K562 (cell line): ENCODE results near the gene TSKS. TPM values are rescaled to one million over a fixed set of nuclear protein-coding genes. Genes with fewer than 3 reads are reported as not detected.
A peak's percentile ranks its signal among the peaks of the same experiment; 100 is the strongest.

Experiments used
- ARID2 ChIP-seq: fragments of 450-650 bp; IDR thresholded peaks from 2 replicates; pipeline ENCODE4 v1.6.1; 2017; ENCODE audit warnings: antibody characterized with exemption, mild to moderate bottlenecking
- ARID3B ChIP-seq: fragments of 250-450 bp; sonication (Bioruptor Pico); IDR thresholded peaks from 2 replicates; pipeline ENCODE4 v1.4.0; 2020; ENCODE audit warnings: borderline replicate concordance
- DACH1 ChIP-seq: fragments of 450-650 bp; IDR thresholded peaks from 2 replicates; pipeline ENCODE4 v1.6.1; 2018; ENCODE audit not compliant: partially characterized antibody
- MBD1 ChIP-seq: fragments of 250-450 bp; sonication (Bioruptor Pico); IDR thresholded peaks from 2 replicates; pipeline ENCODE4 v1.8.0; 2022; ENCODE audit warnings: inconsistent platforms
- NFRKB ChIP-seq: fragments of 450-650 bp; IDR thresholded peaks from 2 replicates; pipeline ENCODE4 v1.6.1; 2016; ENCODE audit warnings: low read depth
- NR1H2 ChIP-seq: sonication (generic); formaldehyde crosslinking; IDR thresholded peaks from 2 replicates; pipeline ENCODE4 v1.4.0; 2020; ENCODE audit warnings: mild to moderate bottlenecking, missing genetic modification reagents
- PML ChIP-seq: IDR thresholded peaks from 2 replicates; pipeline ENCODE4 v1.6.1; 2012; ENCODE audit warnings: low read length, inconsistent platforms
- SLC30A9 ChIP-seq: fragments of 250-450 bp; sonication (Bioruptor Pico); IDR thresholded peaks from 2 replicates; pipeline ENCODE4 v1.8.0; 2022; ENCODE audit warnings: mild to moderate bottlenecking, moderate library complexity
- SMARCE1 ChIP-seq: fragments of 450-650 bp; IDR thresholded peaks from 2 replicates; pipeline ENCODE4 v1.7.1; 2016; ENCODE audit warnings: mild to moderate bottlenecking
- SPI1 ChIP-seq: IDR thresholded peaks from 2 replicates; pipeline ENCODE4 v1.6.1; 2011; ENCODE audit warnings: low read depth, low read length, control low read depth, borderline replicate concordance
- TBP ChIP-seq: optimal IDR thresholded peaks from 2 replicates; pipeline ENCODE3; 2011; ENCODE audit warnings: low read depth, low read length, improper control_type of control experiment
- THRB ChIP-seq: fragments of 450-650 bp; formaldehyde crosslinking; conservative IDR thresholded peaks from 2 replicates; pipeline ENCODE4 v1.4.0; 2022; ENCODE audit warnings: mild to moderate bottlenecking, missing genetic modification characterization
- USF1 ChIP-seq: sonication (generic); formaldehyde crosslinking; IDR thresholded peaks from 2 replicates; pipeline ENCODE4 v1.9.0; 2022; ENCODE audit warnings: mild to moderate bottlenecking, missing genetic modification reagents
- XRCC5 ChIP-seq: fragments of 200-400 bp; formaldehyde crosslinking; IDR thresholded peaks from 2 replicates; pipeline ENCODE4 v1.6.1; 2017; ENCODE audit warnings: low read depth, mild to moderate bottlenecking, low read length
- ZEB2 ChIP-seq: fragments of 450-650 bp; IDR thresholded peaks from 2 replicates; pipeline ENCODE4 v1.6.1; 2016
- ZNF263 ChIP-seq: sonication (generic); formaldehyde crosslinking; IDR thresholded peaks from 2 replicates; pipeline ENCODE4 v1.8.0; 2022; ENCODE audit warnings: mild to moderate bottlenecking, missing genetic modification reagents, borderline replicate concordance
- ZNF584 ChIP-seq: fragments of 200-800 bp; sonication (Bioruptor generic); IDR thresholded peaks from 2 replicates; pipeline ENCODE4 v1.6.1; 2016; ENCODE audit warnings: low read depth, mild to moderate bottlenecking, missing genetic modification characterization, missing compliant biosample characterization
- ZNF592 ChIP-seq: fragments of 450-650 bp; IDR thresholded peaks from 2 replicates; pipeline ENCODE4 v1.6.1; 2017; ENCODE audit warnings: antibody characterized with exemption, mild to moderate bottlenecking
- ZNF696 ChIP-seq: fragments of 250-450 bp; sonication (Bioruptor Pico); conservative IDR thresholded peaks from 2 replicates; pipeline ENCODE4 v1.4.0; 2020; ENCODE audit warnings: mild to moderate bottlenecking, moderate library complexity
- ZNF77 ChIP-seq: fragments of 250-450 bp; sonication (Bioruptor Pico); IDR thresholded peaks from 2 replicates; pipeline ENCODE4 v1.5.0; 2020
- polyA plus RNA-seq, 8 experiments: library from polyadenylated mRNA; depleted of rRNA in 4 of 8; stranded (reverse) in 5 of 8; unstranded in 3 of 8; fragments of >200 nt; fragmentation: Nextera tagmentation in 2 of 8; fragmentation: Illumina TruSeq in 1 of 8; extraction: Ambion mirVana in 2 of 8; extraction: Trizol in 1 of 8; gene quantifications; 2 replicates each; pipeline versions ENCODE4 v1.2.1 to v1.2.3, GENCODE V29; 2011 to 2014; ENCODE audit warnings: inconsistent platforms in 1 of 8, missing spikeins in 1 of 8
- total RNA-seq, 7 experiments: library from RNA; depleted of rRNA in 6 of 7; stranded (reverse); fragments of >200 nt in 6 of 7; fragmentation: Illumina TruSeq in 2 of 7; extraction: Trizol in 2 of 7; gene quantifications; 2 replicates each; pipeline versions ENCODE4 v1.2.1 to v1.2.3, GENCODE V29; 2011 to 2021; ENCODE audit warnings: low replicate concordance in 1 of 7

Gene TSKS
- total and polyA plus RNA-seq, 9 of the 15 experiments (the other 6 are each of a cell fraction or from before 2014, with no cell fraction given): 0.14 to 4.5 (median 0.80) TPM

- peak; percentile 90 for TF ChIP-seq ZNF263 (CRISPR knock-in tag)
- peak; percentile 70 for TF ChIP-seq SMARCE1
- no peak for TF ChIP-seq ARID3B
- TF ChIP-seq SLC30A9 (CRISPR knock-in tag): no peak
- no peak for TF ChIP-seq ZNF584
- 0 out of 2 replicates have a peak, but pooled peaks have one; percentile 21 for TF ChIP-seq SPI1
- TF ChIP-seq ZNF592: peak; percentile 93
- peak; percentile 69; the same call in 1 of the 2 replicates for TF ChIP-seq XRCC5
- TF ChIP-seq USF1 (CRISPR knock-in tag): 0 out of 2 replicates have a peak, but pooled peaks have one; percentile 22
- TF ChIP-seq TBP: peak; percentile 14
- TF ChIP-seq THRB: no peak
- no peak for TF ChIP-seq MBD1 (CRISPR knock-in tag)
- TF ChIP-seq PML: no peak
- no peak for TF ChIP-seq DACH1
- TF ChIP-seq ZNF77 (CRISPR knock-in tag): no peak
- TF ChIP-seq ZEB2: no peak
- peak; percentile 68 for TF ChIP-seq NFRKB
- TF ChIP-seq ZNF696: no peak
- TF ChIP-seq ARID2: peak; percentile 66; the same call in 1 of the 2 replicates
- TF ChIP-seq NR1H2 (CRISPR knock-in tag): 0 out of 2 replicates have a peak, but pooled peaks have one; percentile 58
Observed at GRCh38 chr19:49761625-49762311, 1.3 kb downstream of the TSKS start (continued).
